Endodermal cell (in vitro differentiated cells): Measurements from ENCODE around the gene BSG. TPM values are rescaled to one million over a fixed set of nuclear protein-coding genes. Genes with fewer than 3 reads are reported as not detected.
"Not testable (repeated sequence)": the region's sequence is repeated elsewhere in the genome, so short reads cannot be mapped to it uniquely, and the experiment has no call there.

ENCODE experiments used
- DNase-seq: peaks from one replicate; pipeline ENCODE4 v3.0.0-alpha.2; 2017
- H3K27ac ChIP-seq: 2 replicates; pipeline ENCODE4 v1.5.1; 2013; ENCODE audit warnings: mild to moderate bottlenecking, low read depth, low read length, moderate library complexity
- H3K27me3 ChIP-seq: 2 replicates; pipeline ENCODE4 v1.6.1; 2013; ENCODE audit warnings: mild to moderate bottlenecking, low read length, moderate library complexity; ENCODE audit not compliant: insufficient read depth, control insufficient read depth, poor library complexity, severe bottlenecking
- H3K36me3 ChIP-seq: 2 replicates; pipeline ENCODE4 v1.7.0; 2013; ENCODE audit warnings: mild to moderate bottlenecking, low read length, moderate library complexity; ENCODE audit not compliant: control insufficient read depth, insufficient read depth
- H3K4me1 ChIP-seq: one replicate; pipeline ENCODE4 v1.7.0; 2013; ENCODE audit warnings: low read length; ENCODE audit not compliant: control insufficient read depth, insufficient read depth
- H3K4me3 ChIP-seq: 2 replicates; pipeline ENCODE4 v1.5.1; 2013; ENCODE audit warnings: mild to moderate bottlenecking, low read length, moderate library complexity
- H3K9ac ChIP-seq: 2 replicates; pipeline ENCODE4 v1.6.1; 2013; ENCODE audit warnings: mild to moderate bottlenecking, low read length, moderate library complexity; ENCODE audit not compliant: poor library complexity, severe bottlenecking; ENCODE audit errors: extremely low read depth
- H3K9me3 ChIP-seq: 2 replicates; pipeline ENCODE4 v1.6.1; 2013; ENCODE audit warnings: mild to moderate bottlenecking, low read length, moderate library complexity; ENCODE audit not compliant: control insufficient read depth
- H3K27ac Mint-ChIP-seq: 2 replicates; pipeline ENCODE4 v1.8.0; 2020; ENCODE audit warnings: mixed read lengths
- H3K27me3 Mint-ChIP-seq: 2 replicates; pipeline ENCODE4 v1.8.0; 2021; ENCODE audit warnings: mild to moderate bottlenecking, mixed read lengths; ENCODE audit not compliant: insufficient read depth
- H3K36me3 Mint-ChIP-seq: 2 replicates; pipeline ENCODE4 v1.8.0; 2020; ENCODE audit warnings: low read depth, mixed read lengths
- H3K4me1 Mint-ChIP-seq: 2 replicates; pipeline ENCODE4 v1.8.0; 2020; ENCODE audit warnings: mixed read lengths
- H3K4me3 Mint-ChIP-seq: 2 replicates; pipeline ENCODE4 v1.8.0; 2020; ENCODE audit warnings: mild to moderate bottlenecking, moderate library complexity, mixed read lengths
- H3K9me3 Mint-ChIP-seq: 2 replicates; pipeline ENCODE4 v1.8.0; 2020; ENCODE audit warnings: mild to moderate bottlenecking, mixed read lengths
- WGBS, 2 experiments: methylation state at CpG; one replicate each; pipeline versions ENCODE4 v1.1.5 to v1.1.7; 2013; ENCODE audit warnings: missing lambda C conversion rate in 2 of 2, mixed read lengths in 1 of 2; ENCODE audit not compliant: insufficient coverage in 1 of 2, insufficient read length in 1 of 2; 5-methylcytosine and 5-hydroxymethylcytosine counted together
- total RNA-seq, 2 donors: library from RNA; stranded (reverse); fragmentation: NEBNext Ultra II Directional in 1 of 2; extraction: Animal tissue kit (Norgen Biotek cat#: 25700) in 1 of 2; gene quantifications; 2 replicates in 1 of 2; 3 replicates in 1 of 2; pipeline ENCODE4 v1.2.1, GENCODE V29; 2021
- TF ChIP-seq, protein P1 (sequence below): fragments of 200-600 bp; sonication (generic); conservative IDR thresholded peaks from 2 replicates; pipeline ENCODE4 v1.5.0; 2021; ENCODE audit warnings: antibody characterized with exemption, mild to moderate bottlenecking

Gene BSG
- total RNA-seq, 2 donors from 2014 or later, result 808 to 833 TPM

DNA sequence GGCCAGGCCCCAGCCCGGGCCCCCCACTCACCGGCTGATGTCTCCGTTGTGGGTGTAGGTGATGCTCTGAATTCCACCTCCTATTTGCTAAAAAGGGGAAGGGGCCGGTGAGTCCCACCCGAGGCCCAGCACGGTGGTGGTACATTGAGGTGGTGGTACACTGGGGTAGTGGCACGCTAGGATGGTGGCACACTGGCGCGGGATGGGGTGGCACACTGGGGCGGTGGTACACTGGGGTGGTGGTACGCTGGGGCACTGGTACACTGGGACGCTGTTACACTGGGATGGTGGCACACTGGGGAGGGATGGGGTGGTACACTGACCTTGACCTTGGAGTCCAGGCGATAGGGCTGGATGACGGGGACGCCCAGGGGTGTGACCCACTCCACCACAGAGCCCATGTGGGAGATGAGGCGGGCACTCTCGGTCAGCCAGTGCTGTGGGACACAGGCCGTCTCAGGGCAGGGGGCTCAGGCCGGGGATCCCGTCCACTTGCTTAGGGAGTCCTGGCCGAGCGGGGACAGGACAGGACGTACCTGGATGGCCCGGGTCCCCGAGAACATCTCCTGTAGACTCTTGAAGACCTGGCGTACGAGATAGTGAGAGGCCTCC is 46.4 kb downstream of the BSG start:
- Histone ChIP-seq H3K4me3 (no peak overlapping the region), H3K4me1 (no peaks in the 10 kb centered on the region), H3K9me3 (no peaks in the 10 kb centered on the region), H3K27ac (no peak overlapping the region), H3K27me3 (no peaks in the 10 kb centered on the region), H3K36me3 (peaks cover 4% of the 10 kb centered on the region), H3K9ac (no peak overlapping the region)
- H3K9me3 Mint-ChIP-seq, result no peaks in the 10 kb centered on the region
- no peaks in the 10 kb centered on the region for H3K27me3 Mint-ChIP-seq
- no peak overlapping the region for H3K4me3 Mint-ChIP-seq
- TF ChIP-seq, protein P1, sequence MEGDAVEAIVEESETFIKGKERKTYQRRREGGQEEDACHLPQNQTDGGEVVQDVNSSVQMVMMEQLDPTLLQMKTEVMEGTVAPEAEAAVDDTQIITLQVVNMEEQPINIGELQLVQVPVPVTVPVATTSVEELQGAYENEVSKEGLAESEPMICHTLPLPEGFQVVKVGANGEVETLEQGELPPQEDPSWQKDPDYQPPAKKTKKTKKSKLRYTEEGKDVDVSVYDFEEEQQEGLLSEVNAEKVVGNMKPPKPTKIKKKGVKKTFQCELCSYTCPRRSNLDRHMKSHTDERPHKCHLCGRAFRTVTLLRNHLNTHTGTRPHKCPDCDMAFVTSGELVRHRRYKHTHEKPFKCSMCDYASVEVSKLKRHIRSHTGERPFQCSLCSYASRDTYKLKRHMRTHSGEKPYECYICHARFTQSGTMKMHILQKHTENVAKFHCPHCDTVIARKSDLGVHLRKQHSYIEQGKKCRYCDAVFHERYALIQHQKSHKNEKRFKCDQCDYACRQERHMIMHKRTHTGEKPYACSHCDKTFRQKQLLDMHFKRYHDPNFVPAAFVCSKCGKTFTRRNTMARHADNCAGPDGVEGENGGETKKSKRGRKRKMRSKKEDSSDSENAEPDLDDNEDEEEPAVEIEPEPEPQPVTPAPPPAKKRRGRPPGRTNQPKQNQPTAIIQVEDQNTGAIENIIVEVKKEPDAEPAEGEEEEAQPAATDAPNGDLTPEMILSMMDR, result no peak
- peaks cover 40% of the 10 kb centered on the region for H3K36me3 Mint-ChIP-seq
- 94 to 96% methylated on average over 15 to 27 of the region's 27 CpGs for WGBS, 2 experiments
- H3K27ac Mint-ChIP-seq, result no peak overlapping the region
- DNase-seq, result no peak
- H3K4me1 Mint-ChIP-seq, result no peaks in the 10 kb centered on the region

DNA sequence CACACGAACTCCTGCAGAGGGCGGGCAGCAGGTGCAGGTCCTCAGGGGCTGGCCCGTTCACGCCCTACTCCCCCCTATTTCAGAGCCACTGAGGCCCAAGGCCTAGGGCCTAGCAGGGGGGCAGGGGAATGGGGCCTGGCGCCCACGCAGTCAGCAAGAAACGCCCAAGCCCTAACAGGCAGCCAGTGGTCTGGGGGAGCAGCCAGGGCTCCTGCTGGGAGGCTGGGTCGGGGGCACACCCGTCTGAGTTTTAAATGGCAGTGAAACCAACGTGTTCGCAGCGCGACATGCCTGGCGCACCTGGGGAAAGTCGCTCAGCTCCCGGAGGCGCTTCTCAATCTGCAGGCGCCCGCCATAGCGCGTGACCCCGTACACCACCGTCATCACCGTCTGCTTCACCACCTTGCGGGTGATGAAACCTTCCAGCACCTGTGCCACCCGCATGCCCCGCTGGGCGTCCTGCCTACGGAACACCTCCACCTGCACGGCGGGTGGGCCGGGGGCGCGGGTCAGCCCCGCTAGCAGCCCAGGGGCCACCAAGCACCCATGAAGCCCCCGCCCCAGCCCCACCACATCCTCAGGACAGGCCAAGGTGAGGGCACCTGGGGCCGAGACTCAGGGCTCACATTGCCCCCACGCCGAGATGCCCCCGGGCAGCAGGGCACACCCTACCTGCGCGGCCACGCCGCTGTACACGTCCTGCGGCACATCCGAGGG is 47.0 kb downstream of the BSG start:
- Mint-ChIP-seq H3K9me3 (no peaks in the 10 kb centered on the region), H3K4me3 (no peak overlapping the region), H3K27ac (no peak overlapping the region), H3K36me3 (peaks cover 39% of the 10 kb centered on the region), H3K4me1 (no peaks in the 10 kb centered on the region), H3K27me3 (no peaks in the 10 kb centered on the region)
- TF ChIP-seq, protein P1, result no peak
- Histone ChIP-seq H3K27me3 (no peaks in the 10 kb centered on the region), H3K4me1 (no peaks in the 10 kb centered on the region), H3K4me3 (no peak overlapping the region), H3K9ac (no peak overlapping the region), H3K9me3 (no peaks in the 10 kb centered on the region), H3K27ac (no peak overlapping the region), H3K36me3 (peaks cover 11% of the 10 kb centered on the region)
- DNase-seq, result no peak
- WGBS, 2 experiments, result 95 to 98% methylated on average over 31 to 47 of the region's 47 CpGs

DNA sequence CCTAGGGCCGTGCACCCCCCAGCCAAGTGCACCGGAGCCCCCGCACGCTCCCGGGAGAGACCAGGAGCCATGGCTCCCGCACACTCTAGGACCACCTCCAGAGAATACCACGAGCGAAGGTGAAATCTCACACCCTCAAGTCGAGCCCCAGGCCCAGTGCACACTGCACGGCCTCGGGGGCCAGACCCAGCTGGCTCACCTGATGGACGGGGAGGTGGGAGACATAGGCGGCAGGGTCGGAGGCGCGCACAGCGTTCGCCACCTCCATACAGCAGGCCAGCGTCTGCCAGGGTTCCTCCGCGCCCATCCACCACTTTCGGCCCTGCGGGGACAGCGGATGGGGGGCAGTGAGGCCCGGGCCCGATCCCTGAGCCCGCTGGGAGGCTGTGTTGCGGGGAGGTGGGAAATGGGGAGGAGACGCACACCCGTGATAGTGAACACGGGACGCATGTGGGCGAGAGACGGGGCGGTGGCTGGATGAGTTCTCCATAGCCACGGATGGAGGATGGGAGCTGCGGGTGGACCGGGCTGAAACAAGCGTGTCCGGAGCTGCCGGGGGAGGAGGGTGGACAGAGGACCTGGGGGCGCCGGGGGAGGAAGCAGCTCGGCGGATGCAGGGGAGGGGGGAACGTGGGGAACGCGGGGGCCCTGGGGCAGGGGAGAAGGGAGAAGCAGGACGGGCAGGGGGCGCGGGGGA is 47.9 kb downstream of the BSG start:
- Mint-ChIP-seq H3K9me3 (no peaks in the 10 kb centered on the region), H3K4me3 (no peak overlapping the region), H3K4me1 (no peaks in the 10 kb centered on the region), H3K36me3 (peaks cover 34% of the 10 kb centered on the region), H3K27me3 (no peaks in the 10 kb centered on the region), H3K27ac (no peak overlapping the region)
- Histone ChIP-seq H3K36me3 (peaks cover 8% of the 10 kb centered on the region), H3K27me3 (no peaks in the 10 kb centered on the region), H3K4me3 (no peak overlapping the region), H3K4me1 (no peaks in the 10 kb centered on the region), H3K9me3 (no peaks in the 10 kb centered on the region), H3K9ac (no peak overlapping the region), H3K27ac (no peak overlapping the region)
- no peak for DNase-seq
- TF ChIP-seq, protein P1, result no peak
- 95 to 96% methylated on average over 24 to 41 of the region's 51 CpGs for WGBS, 2 experiments

DNA sequence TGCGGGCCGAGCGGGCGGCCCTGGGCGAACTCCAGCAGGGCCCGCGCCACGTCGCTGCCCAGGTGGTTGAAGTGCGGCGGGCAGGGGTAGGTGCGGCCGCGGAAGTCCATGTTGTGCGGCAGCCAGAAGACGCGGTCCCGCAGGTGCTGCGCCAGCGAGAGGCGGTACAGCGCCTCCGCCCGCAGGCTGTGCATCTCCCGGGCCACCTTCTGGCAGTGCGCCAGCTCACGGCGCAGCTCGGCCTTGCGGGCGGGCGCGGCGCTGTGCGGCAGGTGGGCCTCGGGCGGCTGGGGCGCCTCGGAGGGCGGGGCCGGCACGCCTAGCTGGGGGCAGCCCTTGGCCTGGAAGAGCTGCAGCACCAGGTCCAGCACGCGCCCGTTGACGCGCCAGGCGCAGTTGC is 48.8 kb downstream of the BSG start:
- not testable (repeated sequence) for H3K9me3 Mint-ChIP-seq, H3K27me3 ChIP-seq, H3K36me3 ChIP-seq, H3K27ac ChIP-seq, H3K4me3 ChIP-seq, H3K9me3 ChIP-seq, DNase-seq, H3K27me3 Mint-ChIP-seq, H3K4me1 Mint-ChIP-seq, H3K4me1 ChIP-seq, H3K4me3 Mint-ChIP-seq, H3K27ac Mint-ChIP-seq, H3K9ac ChIP-seq
- peaks cover 37% of the 10 kb centered on the region for H3K36me3 Mint-ChIP-seq
- 95 to 98% methylated on average over 32 to 47 of the region's 48 CpGs for WGBS, 2 experiments
